HL-60 (cell line): ENCODE data around the gene PPP1R16B.

Experiments
- DNase-seq, 2 experiments: peaks; one replicate each; pipeline ENCODE4 v3.0.0-alpha.2; 2010 to 2020; ENCODE audit warnings: low read depth in 1 of 2, low spot score in 1 of 2
- H3K27ac ChIP-seq: fragments of 250-450 bp; sonication (Bioruptor Pico); replicated peaks from 2 replicates; pipeline ENCODE4 v1.5.1; 2020; ENCODE audit warnings: mild to moderate bottlenecking, moderate library complexity
- H3K27me3 ChIP-seq: fragments of 250-450 bp; sonication (Bioruptor Pico); 2 replicates; pipeline ENCODE4 v1.5.1; 2021; ENCODE audit warnings: mild to moderate bottlenecking, moderate library complexity; ENCODE audit not compliant: insufficient read depth, poor library complexity, severe bottlenecking
- H3K4me3 ChIP-seq: replicated peaks from 2 replicates; pipeline ENCODE4 v1.5.1; 2011; ENCODE audit warnings: mild to moderate bottlenecking, control low read depth, low read length; ENCODE audit not compliant: insufficient read depth
- CTCF ChIP-seq: IDR thresholded peaks from one replicate; pipeline ENCODE4 v1.5.1; 2011; ENCODE audit warnings: low read length, control low read depth, inconsistent platforms; ENCODE audit not compliant: insufficient read depth
- GABPA ChIP-seq: IDR thresholded peaks from 2 replicates; pipeline ENCODE4 v1.6.1; 2012; ENCODE audit warnings: low read depth
- POLR2AphosphoS5 ChIP-seq: IDR thresholded peaks from 2 replicates; pipeline ENCODE4 v1.6.1; 2012; ENCODE audit warnings: low read depth
- REST ChIP-seq: IDR thresholded peaks from 2 replicates; pipeline ENCODE4 v1.6.1; 2012; ENCODE audit warnings: low read depth; ENCODE audit not compliant: insufficient replicate concordance
- SPI1 ChIP-seq: IDR thresholded peaks from 2 replicates; pipeline ENCODE4 v1.6.1; 2012; ENCODE audit warnings: low read depth, mild to moderate bottlenecking, borderline replicate concordance

The PPP1R16B gene

GRCh38 chr20:38838326-38838725 is 32.8 kb downstream of the PPP1R16B start:
- DNase-seq = no peak
- peaks cover 2% of the 10 kb centered on the region for H3K27me3 ChIP-seq
- H3K27ac ChIP-seq = no peak overlapping the region
- no peak for TF ChIP-seq CTCF
- TF ChIP-seq REST = no peak
- no peak for TF ChIP-seq SPI1
- H3K4me3 ChIP-seq = no peak overlapping the region

- no peak for DNase-seq
- H3K27ac ChIP-seq = no peak overlapping the region
- TF ChIP-seq CTCF (no peak), REST (no peak), GABPA (no peak), SPI1 (no peak), POLR2AphosphoS5 (no peak)
- peaks cover 4% of the 10 kb centered on the region for H3K27me3 ChIP-seq
- no peak overlapping the region for H3K4me3 ChIP-seq
These were observed 34.1 kb downstream of the PPP1R16B start for GRCh38 chr20:38839563-38839962.

GRCh38 chr20:38840053-38840893 is 34.8 kb downstream of the PPP1R16B start:
- no peak overlapping the region for H3K4me3 ChIP-seq
- no peak for DNase-seq
- peaks cover 4% of the 10 kb centered on the region for H3K27me3 ChIP-seq
- TF ChIP-seq CTCF (no peak), POLR2AphosphoS5 (no peak), REST (no peak)
- H3K27ac ChIP-seq = no peak overlapping the region
